Fibroblast of lung (primary cell): ENCODE measurements around the gene PABPN1L. TPM values are rescaled to one million over a fixed set of nuclear protein-coding genes. Genes with fewer than 3 reads are reported as not detected.

Experiments
- DNase-seq, 2 donors: peaks; one replicate each; pipeline versions ENCODE4 v3.0.0 to v3.0.0-alpha.2; 2010; ENCODE audit warnings: low read depth in 2 of 2
- H2AFZ ChIP-seq: 2 replicates; pipeline ENCODE4 v1.5.1; 2012; ENCODE audit warnings: low read length, control low read depth, inconsistent platforms
- H3K27ac ChIP-seq: 2 replicates; pipeline ENCODE4 v1.5.1; 2011; ENCODE audit warnings: low read length, control low read depth; ENCODE audit not compliant: insufficient read depth
- H3K27me3 ChIP-seq: 2 replicates; pipeline ENCODE4 v1.5.1; 2011; ENCODE audit warnings: mild to moderate bottlenecking, low read length; ENCODE audit not compliant: control insufficient read depth, insufficient read depth
- H3K36me3 ChIP-seq: 2 replicates; pipeline ENCODE4 v1.5.1; 2011; ENCODE audit warnings: low read length; ENCODE audit not compliant: control insufficient read depth, insufficient read depth
- H3K4me1 ChIP-seq: 2 replicates; pipeline ENCODE4 v1.5.1; 2011; ENCODE audit warnings: low read length; ENCODE audit not compliant: control insufficient read depth, insufficient read depth; ENCODE audit errors: extremely low read depth
- H3K4me2 ChIP-seq: 2 replicates; pipeline ENCODE4 v1.5.1; 2011; ENCODE audit warnings: low read length, control low read depth; ENCODE audit not compliant: insufficient read depth; ENCODE audit errors: extremely low read depth
- H3K4me3 ChIP-seq, 4 experiments: fragments of 200-600 bp in 1 of 4; sonication (generic) in 1 of 4; replicated peaks in 1 of 4; 2 replicates each; pipeline ENCODE4 v1.5.1; 2011 to 2016; ENCODE audit warnings: low read length in 4 of 4, low read depth in 3 of 4, mild to moderate bottlenecking in 3 of 4, control low read depth in 2 of 4, inconsistent platforms in 1 of 4, mixed read lengths in 1 of 4; ENCODE audit not compliant: insufficient read depth in 1 of 4; ENCODE audit errors: control extremely low read depth in 1 of 4
- H3K79me2 ChIP-seq: 2 replicates; pipeline ENCODE4 v1.5.1; 2012; ENCODE audit warnings: mild to moderate bottlenecking, low read length, inconsistent platforms; ENCODE audit not compliant: control insufficient read depth, insufficient read depth
- H3K9ac ChIP-seq: 2 replicates; pipeline ENCODE4 v1.5.1; 2011; ENCODE audit warnings: mild to moderate bottlenecking, low read length, control low read depth; ENCODE audit not compliant: insufficient read depth
- H3K9me3 ChIP-seq: 2 replicates; pipeline ENCODE4 v1.5.1; 2012; ENCODE audit warnings: low read depth, low read length; ENCODE audit not compliant: control insufficient read depth, insufficient read depth
- H4K20me1 ChIP-seq: 2 replicates; pipeline ENCODE4 v1.5.1; 2011; ENCODE audit warnings: low read length; ENCODE audit not compliant: control insufficient read depth, insufficient read depth; ENCODE audit errors: extremely low read depth
- EZH2 ChIP-seq: IDR thresholded peaks from 2 replicates; pipeline ENCODE4 v1.5.1; 2012; ENCODE audit warnings: low read length, control low read depth, mild to moderate bottlenecking; ENCODE audit errors: missing control alignments
- polyA plus RNA-seq, 2 donors: library from polyadenylated mRNA; depleted of rRNA in 1 of 2; stranded (reverse) in 1 of 2; unstranded in 1 of 2; fragments of >200 nt; gene quantifications; 2 replicates each; pipeline ENCODE4 v1.2.1, GENCODE V29; 2011 to 2012; ENCODE audit warnings: missing spikeins in 1 of 2
- total RNA-seq: library from RNA; depleted of rRNA; stranded (reverse); fragments of >200 nt; gene quantifications from 2 replicates; pipeline ENCODE4 v1.2.1, GENCODE V29; 2014
- TF ChIP-seq, protein P1 (sequence below), 2 donors: IDR thresholded peaks in 1 of 2; conservative IDR thresholded peaks in 1 of 2; 1 replicate in 1 of 2; 2 replicates in 1 of 2; pipeline ENCODE4 v1.5.1; 2011 to 2012; ENCODE audit warnings: low read length in 2 of 2, control low read depth in 1 of 2, inconsistent platforms in 1 of 2, low read depth in 1 of 2, mild to moderate bottlenecking in 1 of 2

The PABPN1L gene
- total and polyA plus RNA-seq, 2 donors (not counting 1 experiment from before 2014, with no cell fraction given) = not detected

DNA sequence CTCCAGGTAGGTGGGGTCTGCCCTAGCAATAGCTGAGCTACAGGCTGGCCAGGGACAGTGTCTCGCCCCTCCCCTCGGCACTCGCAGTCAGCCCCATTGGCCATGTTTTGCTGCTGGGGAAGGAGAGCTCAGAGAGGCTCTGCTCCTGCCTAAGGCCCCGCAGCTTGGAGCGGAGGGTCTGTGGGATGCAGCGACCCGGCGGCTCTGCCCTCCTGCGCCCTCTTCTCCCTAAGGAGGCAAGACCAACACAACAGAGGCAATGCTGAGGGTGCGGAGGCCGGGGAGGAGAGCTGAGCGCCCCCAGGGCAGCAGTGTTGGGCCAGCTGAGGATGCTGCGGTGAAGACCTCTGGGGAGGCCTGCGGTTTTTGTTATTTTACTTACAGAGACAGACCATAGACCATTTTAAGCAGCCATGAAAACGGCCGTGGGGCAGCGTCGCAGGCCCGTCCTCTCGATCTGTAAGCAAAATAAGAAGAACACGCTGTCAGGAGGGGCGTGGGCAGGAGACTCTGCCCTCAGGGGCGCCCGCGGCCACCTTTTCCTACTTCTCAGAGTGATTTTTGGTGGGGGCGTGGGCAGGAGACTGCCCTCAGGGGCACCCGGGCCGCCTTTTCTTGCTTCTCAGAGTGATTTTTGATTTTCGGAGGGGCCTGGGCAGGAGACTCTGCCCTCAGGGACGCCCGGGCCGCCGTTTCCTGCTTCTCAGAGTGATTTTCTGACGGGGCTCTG, 31.4 kb upstream of the PABPN1L start:
- Histone ChIP-seq H3K9me3 (no peaks in the 10 kb centered on the region), H3K79me2 (no peaks in the 10 kb centered on the region), H3K27ac (no peak overlapping the region), H3K9ac (no peak overlapping the region), H3K4me3 (no peak overlapping the region), H2AFZ (no peak overlapping the region), H4K20me1 (no peaks in the 10 kb centered on the region), H3K36me3 (no peaks in the 10 kb centered on the region), H3K4me1 (no peaks in the 10 kb centered on the region), H3K4me2 (no peak overlapping the region), H3K27me3 (peaks cover 7% of the 10 kb centered on the region)
- DNase-seq = no peak
- no peak for TF ChIP-seq EZH2
- TF ChIP-seq, protein P1, sequence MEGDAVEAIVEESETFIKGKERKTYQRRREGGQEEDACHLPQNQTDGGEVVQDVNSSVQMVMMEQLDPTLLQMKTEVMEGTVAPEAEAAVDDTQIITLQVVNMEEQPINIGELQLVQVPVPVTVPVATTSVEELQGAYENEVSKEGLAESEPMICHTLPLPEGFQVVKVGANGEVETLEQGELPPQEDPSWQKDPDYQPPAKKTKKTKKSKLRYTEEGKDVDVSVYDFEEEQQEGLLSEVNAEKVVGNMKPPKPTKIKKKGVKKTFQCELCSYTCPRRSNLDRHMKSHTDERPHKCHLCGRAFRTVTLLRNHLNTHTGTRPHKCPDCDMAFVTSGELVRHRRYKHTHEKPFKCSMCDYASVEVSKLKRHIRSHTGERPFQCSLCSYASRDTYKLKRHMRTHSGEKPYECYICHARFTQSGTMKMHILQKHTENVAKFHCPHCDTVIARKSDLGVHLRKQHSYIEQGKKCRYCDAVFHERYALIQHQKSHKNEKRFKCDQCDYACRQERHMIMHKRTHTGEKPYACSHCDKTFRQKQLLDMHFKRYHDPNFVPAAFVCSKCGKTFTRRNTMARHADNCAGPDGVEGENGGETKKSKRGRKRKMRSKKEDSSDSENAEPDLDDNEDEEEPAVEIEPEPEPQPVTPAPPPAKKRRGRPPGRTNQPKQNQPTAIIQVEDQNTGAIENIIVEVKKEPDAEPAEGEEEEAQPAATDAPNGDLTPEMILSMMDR (conservative IDR thresholded peaks at IDR 0.05 in 1 of 2, IDR thresholded peaks at IDR 0.05 in 1 of 2; ENCODE audit: low read depth in 1 of 2, low read length in 2 of 2) = no peak

DNA sequence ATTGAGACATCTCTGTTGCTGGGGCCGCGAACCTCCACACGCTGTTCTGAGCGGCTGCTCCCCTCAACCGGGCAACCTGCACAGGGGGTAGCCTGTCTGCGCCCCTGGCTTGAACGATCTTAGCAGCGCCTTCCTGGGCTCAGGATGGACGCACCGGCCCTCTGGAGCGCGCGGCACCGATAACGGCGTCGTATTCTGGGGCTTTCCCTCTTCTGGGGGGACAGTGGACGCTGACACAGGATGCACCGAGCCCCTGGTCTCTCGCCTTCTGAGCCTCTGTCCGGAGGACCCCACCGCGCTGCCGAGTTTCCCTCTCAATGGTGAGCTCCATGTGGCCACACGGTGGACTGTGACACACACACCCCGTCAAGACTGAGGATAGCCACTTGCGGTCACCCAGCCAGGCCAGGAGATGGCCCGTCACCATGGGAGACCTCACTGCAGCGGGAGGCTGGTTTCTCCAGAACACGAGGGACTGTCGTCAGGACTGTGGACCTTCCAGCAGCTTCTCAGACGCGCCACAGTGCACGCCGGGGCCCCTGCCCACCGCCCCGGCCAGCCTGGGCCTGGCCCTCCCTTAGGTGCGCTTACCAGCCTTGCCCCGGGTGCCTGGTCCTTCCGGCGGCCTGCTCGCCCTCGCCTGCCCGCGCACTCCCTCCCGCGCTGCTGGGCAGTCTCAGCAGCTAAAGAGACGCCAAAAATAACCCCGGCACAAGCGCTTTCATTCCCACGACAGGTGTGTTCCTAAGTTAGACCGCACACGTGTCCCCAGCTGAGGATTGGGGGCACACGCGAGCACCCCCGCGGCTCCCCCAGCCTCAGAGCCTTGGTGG, 30.0 kb upstream of the PABPN1L start:
- no peak for DNase-seq
- Histone ChIP-seq H3K4me3 (no peak overlapping the region), H3K27me3 (peaks cover 7% of the 10 kb centered on the region), H3K4me2 (no peak overlapping the region), H3K4me1 (no peaks in the 10 kb centered on the region), H3K36me3 (no peaks in the 10 kb centered on the region), H2AFZ (no peak overlapping the region), H3K9me3 (no peaks in the 10 kb centered on the region), H4K20me1 (no peaks in the 10 kb centered on the region), H3K9ac (no peak overlapping the region), H3K79me2 (no peaks in the 10 kb centered on the region), H3K27ac (no peak overlapping the region)
- no peak for TF ChIP-seq EZH2

DNA sequence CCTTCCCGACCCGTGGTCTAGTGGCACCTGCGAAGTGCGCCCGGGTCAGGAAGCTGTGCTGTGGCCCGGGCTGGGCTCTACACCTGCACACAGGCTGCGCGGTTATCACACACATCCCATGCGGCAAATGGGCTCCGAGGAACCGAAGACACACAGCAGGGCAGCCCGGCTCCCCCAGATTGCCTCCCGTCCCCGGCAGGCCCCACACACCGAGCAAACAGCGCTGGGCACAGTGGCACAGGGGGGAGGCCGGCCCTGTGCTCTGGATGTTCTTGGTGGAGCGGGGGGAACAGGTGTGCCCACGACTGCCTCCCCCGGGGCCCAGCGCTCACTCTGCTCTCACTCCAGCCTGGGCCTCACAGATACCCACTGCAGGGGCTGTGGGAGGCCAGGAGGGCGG, 28.9 kb upstream of the PABPN1L start:
- Histone ChIP-seq H2AFZ (no peak overlapping the region), H3K9ac (no peak overlapping the region), H3K4me2 (no peak overlapping the region), H4K20me1 (no peaks in the 10 kb centered on the region), H3K4me3 (no peak overlapping the region), H3K9me3 (no peaks in the 10 kb centered on the region), H3K36me3 (no peaks in the 10 kb centered on the region), H3K27me3 (peaks cover 6% of the 10 kb centered on the region), H3K79me2 (no peaks in the 10 kb centered on the region), H3K27ac (no peak overlapping the region), H3K4me1 (no peaks in the 10 kb centered on the region)
- TF ChIP-seq, protein P1 (conservative IDR thresholded peaks at IDR 0.05 in 1 of 2, IDR thresholded peaks at IDR 0.05 in 1 of 2; ENCODE audit: low read depth in 1 of 2, low read length in 2 of 2) = no peak
- no peak for TF ChIP-seq EZH2
- DNase-seq = no peak
